Tibial artery (tissue), 4 donors: ENCODE results near the gene PTPRN2.
A peak's percentile ranks its signal among the peaks of the same experiment; 100 is the strongest.

Source experiments
- DNase-seq, 2 donors: peaks; one replicate each; pipeline ENCODE4 v3.0.0-alpha.2; 2019
- H3K27ac ChIP-seq, 2 donors: fragments of 200-600 bp; sonication (generic) in 1 of 2; 1 replicate in 1 of 2; 2 replicates in 1 of 2; pipeline ENCODE4 v1.5.1; 2018 to 2019; ENCODE audit warnings: mild to moderate bottlenecking in 1 of 2
- H3K27me3 ChIP-seq, 2 donors: fragments of 200-600 bp; sonication (generic) in 1 of 2; one replicate each; pipeline versions ENCODE4 v1.5.1 to v1.6.0; 2016 to 2019
- H3K36me3 ChIP-seq, 3 donors: fragments of 200-600 bp; sonication (generic) in 2 of 3; one replicate each; pipeline ENCODE4 v1.5.1; 2016 to 2019; ENCODE audit warnings: mild to moderate bottlenecking in 2 of 3
- H3K4me1 ChIP-seq, 4 donors: fragments of 200-600 bp; sonication (generic) in 2 of 4; 1 replicate in 3 of 4; 2 replicates in 1 of 4; pipeline ENCODE4 v1.5.1; 2016 to 2019
- H3K4me3 ChIP-seq, 2 donors: fragments of 200-600 bp; sonication (generic) in 1 of 2; 1 replicate in 1 of 2; 2 replicates in 1 of 2; pipeline ENCODE4 v1.5.1; 2018 to 2019; ENCODE audit warnings: mild to moderate bottlenecking in 2 of 2
- H3K9me3 ChIP-seq, 3 donors: fragments of 200-600 bp; sonication (generic) in 1 of 3; one replicate each; pipeline ENCODE4 v1.5.1; 2016 to 2019
- intact Hi-C: fragments of 100-400 bp; cut with DNase I; formaldehyde crosslinking; loops from one replicate; pipeline ENCODE4 v1.15.0; 2023; ENCODE audit warnings: low total_unique reads
- TF ChIP-seq, protein P1 (sequence below), 2 experiments: fragments of 200-600 bp in 1 of 2; fragments of 450-650 bp in 1 of 2; IDR thresholded peaks; one replicate each; pipeline ENCODE4 v1.5.1; 2017 to 2019; ENCODE audit warnings: antibody characterized with exemption in 2 of 2, mild to moderate bottlenecking in 1 of 2, moderate library complexity in 1 of 2

PTPRN2 gene

DNA sequence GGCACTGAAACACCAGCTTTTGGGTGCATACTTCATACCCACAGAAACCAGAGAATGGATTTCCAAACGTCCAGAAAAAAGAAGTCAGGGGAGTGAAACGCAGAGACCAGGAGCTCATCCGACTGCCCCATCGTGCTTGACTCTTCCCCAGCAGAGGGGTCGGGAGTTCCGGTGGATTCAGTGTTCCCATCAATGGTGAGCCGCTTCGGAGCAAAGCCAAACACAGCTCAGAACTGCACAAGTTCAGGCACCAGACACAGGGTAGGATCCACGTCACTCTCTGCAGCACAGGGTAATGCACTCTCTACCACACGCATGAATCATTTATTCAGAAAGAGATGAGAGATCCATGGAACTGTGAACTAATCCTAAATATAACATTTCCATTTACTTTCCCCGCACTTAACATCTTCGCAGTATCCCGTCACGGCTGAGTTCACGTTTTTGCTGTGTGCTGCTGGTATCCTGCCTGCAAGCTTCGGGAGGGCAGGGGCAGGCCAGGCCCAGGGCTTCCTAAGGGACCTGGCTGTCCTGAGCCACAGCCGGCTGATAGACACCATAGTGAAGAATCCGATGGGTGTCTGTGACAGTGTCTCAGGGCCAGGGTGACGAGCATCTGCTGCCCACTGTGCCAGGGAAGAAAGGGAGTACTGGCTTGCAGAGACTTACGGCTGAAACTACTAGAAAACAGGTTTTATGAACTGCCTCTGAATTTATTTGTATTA, 545.3 kb downstream of the PTPRN2 start:
- TF ChIP-seq, protein P1, sequence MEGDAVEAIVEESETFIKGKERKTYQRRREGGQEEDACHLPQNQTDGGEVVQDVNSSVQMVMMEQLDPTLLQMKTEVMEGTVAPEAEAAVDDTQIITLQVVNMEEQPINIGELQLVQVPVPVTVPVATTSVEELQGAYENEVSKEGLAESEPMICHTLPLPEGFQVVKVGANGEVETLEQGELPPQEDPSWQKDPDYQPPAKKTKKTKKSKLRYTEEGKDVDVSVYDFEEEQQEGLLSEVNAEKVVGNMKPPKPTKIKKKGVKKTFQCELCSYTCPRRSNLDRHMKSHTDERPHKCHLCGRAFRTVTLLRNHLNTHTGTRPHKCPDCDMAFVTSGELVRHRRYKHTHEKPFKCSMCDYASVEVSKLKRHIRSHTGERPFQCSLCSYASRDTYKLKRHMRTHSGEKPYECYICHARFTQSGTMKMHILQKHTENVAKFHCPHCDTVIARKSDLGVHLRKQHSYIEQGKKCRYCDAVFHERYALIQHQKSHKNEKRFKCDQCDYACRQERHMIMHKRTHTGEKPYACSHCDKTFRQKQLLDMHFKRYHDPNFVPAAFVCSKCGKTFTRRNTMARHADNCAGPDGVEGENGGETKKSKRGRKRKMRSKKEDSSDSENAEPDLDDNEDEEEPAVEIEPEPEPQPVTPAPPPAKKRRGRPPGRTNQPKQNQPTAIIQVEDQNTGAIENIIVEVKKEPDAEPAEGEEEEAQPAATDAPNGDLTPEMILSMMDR (IDR thresholded peaks at IDR 0.05) = no peak
- Histone ChIP-seq H3K9me3 (peaks cover 0 to 18% (median 10%) of the 10 kb centered on the region in 3 donors), H3K27ac (no peak overlapping the region), H3K4me1 (no peaks in the 10 kb centered on the region), H3K4me3 (no peak overlapping the region), H3K27me3 (peaks cover 0 to 3% of the 10 kb centered on the region in 2 donors), H3K36me3 (no peaks in the 10 kb centered on the region)
- peak in 1 of 2 donors; percentile 39 for DNase-seq
- intact Hi-C loops = no loop called here

DNA sequence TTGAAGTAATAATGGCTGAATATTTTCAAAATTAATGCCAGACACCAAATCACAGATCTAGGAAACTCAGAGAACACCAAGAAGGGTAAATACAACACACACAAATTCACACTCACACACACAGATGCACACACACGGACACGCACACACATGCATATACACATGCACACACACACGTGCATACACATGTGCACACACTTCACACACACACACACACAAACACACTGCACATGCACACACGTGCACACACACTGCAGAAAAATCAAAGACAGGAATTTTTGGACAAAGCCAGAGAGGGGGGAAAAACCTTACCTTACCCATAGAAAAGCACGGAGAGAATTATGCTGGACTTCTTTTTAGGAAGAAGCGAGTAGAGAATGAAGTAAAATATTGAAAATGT, 547.4 kb downstream of the PTPRN2 start:
- peak in 1 of 2 donors; percentile 7 for DNase-seq
- Histone ChIP-seq H3K9me3 (peaks cover 0 to 18% (median 10%) of the 10 kb centered on the region in 3 donors), H3K4me1 (no peaks in the 10 kb centered on the region), H3K27ac (no peak overlapping the region), H3K4me3 (no peak overlapping the region), H3K27me3 (no peaks in the 10 kb centered on the region), H3K36me3 (no peaks in the 10 kb centered on the region)
- TF ChIP-seq, protein P1 (IDR thresholded peaks at IDR 0.05) = no peak
- intact Hi-C loops = no loop called here

DNA sequence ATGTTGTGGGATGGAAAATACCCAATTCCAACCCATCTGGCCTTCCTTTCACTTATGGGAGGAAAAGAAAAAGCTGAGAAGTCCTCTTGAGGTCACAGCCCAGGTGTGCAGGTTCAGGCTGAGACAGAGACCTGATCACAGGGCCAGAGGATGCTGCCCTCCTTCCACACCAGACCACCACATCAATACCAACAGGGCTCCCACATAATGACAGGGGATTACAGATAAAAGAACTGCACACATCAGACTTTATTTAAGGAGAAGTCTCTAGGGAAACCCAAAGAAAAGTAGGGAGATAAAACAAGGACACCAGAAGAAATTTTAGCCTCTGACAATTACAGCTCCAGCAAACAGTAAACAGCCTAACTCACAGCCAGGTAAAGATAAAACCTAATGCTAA, 548.4 kb downstream of the PTPRN2 start:
- no peaks in the 10 kb centered on the region for H3K36me3 ChIP-seq
- H3K27ac ChIP-seq = no peak overlapping the region
- no peaks in the 10 kb centered on the region for H3K4me1 ChIP-seq
- intact Hi-C loops = no loop called here
- H3K27me3 ChIP-seq = no peaks in the 10 kb centered on the region
- DNase-seq = no peak
- TF ChIP-seq, protein P1 (IDR thresholded peaks at IDR 0.05) = no peak
- peaks cover 0 to 22% (median 10%) of the 10 kb centered on the region in 3 donors for H3K9me3 ChIP-seq
- H3K4me3 ChIP-seq = no peak overlapping the region

DNA sequence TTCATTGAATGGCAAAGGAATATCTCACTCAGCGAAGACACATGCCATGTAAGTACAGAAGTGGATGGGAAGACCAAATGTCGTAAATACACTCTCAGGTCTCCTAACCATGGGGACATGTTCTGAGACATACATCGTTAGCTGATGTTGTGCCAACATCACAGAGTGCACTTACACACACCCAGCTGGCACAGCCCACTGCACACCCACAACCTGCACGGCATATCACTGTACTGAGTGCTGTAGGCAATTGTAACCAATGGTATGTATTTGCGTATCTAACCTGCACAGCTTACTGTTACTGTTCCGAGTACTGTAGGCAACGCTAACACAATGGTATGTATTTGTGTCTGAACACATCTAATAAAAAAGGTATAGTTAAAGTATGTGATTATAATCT, 550.4 kb downstream of the PTPRN2 start:
- H3K9me3 ChIP-seq = peaks cover 0 to 22% (median 10%) of the 10 kb centered on the region in 3 donors
- intact Hi-C loops = no loop called here
- H3K4me1 ChIP-seq = no peaks in the 10 kb centered on the region
- H3K27me3 ChIP-seq = no peaks in the 10 kb centered on the region
- H3K36me3 ChIP-seq = no peaks in the 10 kb centered on the region
- H3K27ac ChIP-seq = no peak overlapping the region
- no peak overlapping the region for H3K4me3 ChIP-seq
- no peak for DNase-seq
- TF ChIP-seq, protein P1 (IDR thresholded peaks at IDR 0.05) = no peak

DNA sequence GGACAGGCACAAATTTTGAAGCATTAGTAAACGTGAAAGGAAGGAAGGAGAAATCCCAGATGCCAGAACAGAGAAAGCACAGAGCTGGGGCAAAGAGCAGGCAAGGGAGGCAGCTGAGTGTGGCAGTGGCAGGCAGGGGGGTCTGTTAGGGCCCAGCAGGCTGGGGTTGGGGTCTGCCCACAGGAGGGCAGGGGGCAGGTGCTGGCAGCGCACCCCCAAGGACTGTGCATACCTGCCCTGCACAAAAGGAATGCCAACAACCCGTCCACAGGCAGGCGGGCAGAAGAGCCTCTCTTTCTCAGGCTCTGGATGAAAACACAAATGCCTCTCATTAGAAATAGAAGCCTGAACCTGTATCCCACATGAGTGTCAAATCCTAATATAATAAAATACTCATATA, 552.3 kb downstream of the PTPRN2 start:
- intact Hi-C loops = no loop called here
- DNase-seq = peak in 1 of 2 donors; percentile 9
- no peak overlapping the region for H3K27ac ChIP-seq
- peaks cover 0 to 5% of the 10 kb centered on the region in 2 donors for H3K27me3 ChIP-seq
- no peaks in the 10 kb centered on the region for H3K4me1 ChIP-seq
- no peaks in the 10 kb centered on the region for H3K36me3 ChIP-seq
- H3K4me3 ChIP-seq = no peak overlapping the region
- TF ChIP-seq, protein P1 (IDR thresholded peaks at IDR 0.05) = no peak
- peaks cover 0 to 17% (median 10%) of the 10 kb centered on the region in 3 donors for H3K9me3 ChIP-seq
